Left renal cortex interstitium (tissue), 4 donors: ENCODE data around the gene HEPACAM. TPM values are rescaled to one million over a fixed set of nuclear protein-coding genes. Genes with fewer than 3 reads are reported as not detected.
A peak's percentile ranks its signal among the peaks of the same experiment; 100 is the strongest.

ENCODE experiments used
- DNase-seq, 4 donors: peaks; one replicate each; pipeline ENCODE4 v3.0.0-alpha.2; 2013; ENCODE audit warnings: low read depth in 4 of 4, low spot score in 2 of 4, missing footprints in 1 of 4
- polyA plus RNA-seq, 4 donors: library from polyadenylated mRNA; unstranded; fragments of 120-200 nt; gene quantifications; one replicate each; pipeline ENCODE4 v1.2.1, GENCODE V29; 2013; ENCODE audit not compliant: insufficient read length in 4 of 4

Gene HEPACAM
- polyA plus RNA-seq, 4 donors = 1.6 to 3.1 (median 2.5) TPM

DNA sequence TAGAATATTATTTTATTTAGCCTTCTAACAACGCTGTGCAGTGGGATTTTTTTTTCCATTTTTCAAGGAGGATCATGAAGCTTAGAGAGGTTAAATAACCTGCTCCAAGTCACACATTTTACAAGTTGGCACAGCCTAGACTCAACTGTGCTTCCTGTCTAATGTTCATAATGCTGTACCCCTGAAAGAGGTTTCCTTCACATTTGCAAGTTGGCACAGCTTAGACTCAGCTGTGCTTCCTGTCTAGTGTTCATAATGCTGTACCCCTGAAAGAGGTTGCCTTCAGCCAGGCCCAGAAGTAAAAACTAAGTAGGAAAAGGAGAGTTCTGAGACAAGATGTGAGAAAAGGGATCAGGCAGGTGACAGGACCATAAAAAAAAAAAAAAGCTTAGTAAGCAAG, 7.9 kb upstream of the HEPACAM start:
- no peak for DNase-seq

DNA sequence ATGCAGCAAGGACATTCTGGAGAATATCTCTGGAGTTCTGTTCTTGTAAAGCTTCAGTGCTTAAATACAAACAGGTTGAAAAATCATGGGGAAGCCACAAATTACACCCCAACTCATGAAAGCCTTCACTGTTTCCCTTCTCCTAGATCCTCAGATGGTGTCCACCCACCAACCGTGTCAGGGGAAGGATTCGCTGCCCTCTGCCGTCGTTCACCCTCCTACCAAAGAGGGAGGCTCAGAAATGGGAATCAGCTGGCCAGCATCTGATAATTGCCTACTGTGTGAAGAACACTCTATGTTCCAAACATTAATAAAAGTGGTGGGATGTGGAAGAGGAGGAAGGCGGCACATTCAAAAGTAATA, 7.4 kb upstream of the HEPACAM start:
- DNase-seq = no peak

DNA sequence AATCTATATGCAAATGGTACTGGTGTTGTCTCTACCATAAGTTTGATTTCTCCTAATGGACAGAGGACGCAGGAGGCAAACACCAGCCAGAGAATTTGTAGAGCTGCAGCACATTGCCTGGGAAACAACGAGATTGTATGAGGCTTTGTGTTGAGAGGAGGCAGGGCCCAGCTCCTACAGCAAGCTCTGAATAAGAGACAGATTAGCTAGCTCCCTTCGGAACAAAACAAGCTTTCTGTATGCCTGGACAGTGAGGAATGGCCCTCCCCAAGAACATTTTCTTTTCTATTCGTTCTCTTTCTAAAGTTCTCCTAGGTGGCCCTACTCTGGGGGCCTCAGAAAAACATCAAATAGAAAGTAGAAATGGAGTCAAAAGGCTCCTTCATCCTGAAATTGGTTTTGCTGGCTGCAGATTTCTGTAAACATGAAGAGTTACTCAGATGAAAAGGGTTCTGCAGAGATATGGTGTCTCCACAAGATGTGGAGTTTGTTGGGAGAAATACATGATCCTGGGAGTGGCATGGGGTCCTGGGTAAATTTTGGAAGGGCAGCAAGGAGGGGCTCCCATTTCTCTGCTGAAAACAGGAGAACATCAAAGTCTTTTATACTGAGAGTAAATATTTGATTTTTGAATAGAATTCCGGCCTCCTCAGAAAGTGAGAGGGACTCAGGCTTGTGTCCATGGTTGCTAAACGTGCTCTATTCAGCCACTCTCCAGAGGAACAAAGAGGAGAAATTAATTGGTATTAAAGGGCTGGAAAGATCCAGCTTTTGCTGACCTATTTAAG, 6.8 kb upstream of the HEPACAM start:
- DNase-seq = no peak

DNA sequence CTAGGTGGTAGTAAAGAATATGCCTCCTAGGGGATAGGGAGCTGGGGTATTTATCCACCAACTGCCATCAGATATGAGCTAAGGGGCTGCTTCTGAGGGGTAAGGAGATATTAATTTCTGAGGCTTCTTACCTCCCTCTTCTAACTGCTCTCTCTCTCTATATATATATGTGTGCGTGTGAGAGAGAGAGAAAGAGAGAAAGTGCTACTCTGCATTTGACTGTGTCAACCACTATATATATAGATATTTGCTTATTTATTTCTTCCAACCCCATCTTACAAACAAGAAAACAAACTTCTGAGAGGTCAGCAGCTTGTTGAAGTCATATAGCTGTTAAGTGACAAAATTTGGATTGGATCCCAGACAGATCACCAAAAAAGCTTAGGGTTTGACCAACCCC, 5.9 kb upstream of the HEPACAM start:
- no peak for DNase-seq

DNA sequence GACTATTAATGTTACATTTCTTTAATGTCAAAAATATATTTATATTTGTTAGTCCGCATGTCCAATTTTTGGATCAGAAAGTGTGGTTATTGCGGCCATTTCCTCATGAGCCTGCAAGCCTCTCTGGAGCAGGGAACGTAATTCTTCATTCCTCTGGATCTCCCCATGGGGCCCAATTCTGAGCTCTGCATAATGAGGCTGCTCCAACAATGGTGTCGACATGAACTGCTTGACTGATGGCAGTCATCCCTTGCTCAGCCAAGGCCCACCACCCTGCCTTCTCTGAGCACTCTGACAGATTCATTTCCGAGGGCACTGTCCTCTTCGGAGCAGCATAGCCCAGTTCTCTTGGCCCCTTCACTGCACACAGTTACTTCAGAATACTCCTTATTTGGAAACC, 3.1 kb upstream of the HEPACAM start:
- no peak for DNase-seq

DNA sequence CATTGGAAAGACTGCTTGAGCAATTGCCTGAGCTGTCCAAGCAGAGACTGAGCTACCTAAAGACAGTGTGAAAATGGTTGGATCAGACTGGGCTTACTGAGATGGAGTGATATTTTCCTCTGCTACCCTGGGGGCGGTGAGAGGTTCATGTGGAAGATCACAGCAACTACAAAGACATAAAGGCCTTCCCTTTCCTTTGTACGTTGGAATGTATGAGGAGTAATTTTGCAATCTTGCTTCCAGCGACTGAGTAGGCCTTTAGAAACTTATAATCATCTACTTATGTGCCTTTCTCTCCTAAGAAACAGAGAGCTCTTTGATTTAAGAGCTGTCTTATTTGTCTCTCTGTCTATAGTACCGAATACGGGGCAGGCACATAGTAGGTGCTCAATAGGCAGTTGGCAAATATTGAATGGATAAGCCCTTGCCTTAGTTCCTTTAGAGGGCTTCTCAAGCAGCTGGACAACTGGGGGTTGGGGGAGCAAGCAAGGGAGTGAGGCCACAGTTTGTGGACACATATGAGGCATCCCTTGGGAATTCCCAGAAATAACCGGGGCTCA, 2.4 kb upstream of the HEPACAM start:
- DNase-seq = no peak

DNA sequence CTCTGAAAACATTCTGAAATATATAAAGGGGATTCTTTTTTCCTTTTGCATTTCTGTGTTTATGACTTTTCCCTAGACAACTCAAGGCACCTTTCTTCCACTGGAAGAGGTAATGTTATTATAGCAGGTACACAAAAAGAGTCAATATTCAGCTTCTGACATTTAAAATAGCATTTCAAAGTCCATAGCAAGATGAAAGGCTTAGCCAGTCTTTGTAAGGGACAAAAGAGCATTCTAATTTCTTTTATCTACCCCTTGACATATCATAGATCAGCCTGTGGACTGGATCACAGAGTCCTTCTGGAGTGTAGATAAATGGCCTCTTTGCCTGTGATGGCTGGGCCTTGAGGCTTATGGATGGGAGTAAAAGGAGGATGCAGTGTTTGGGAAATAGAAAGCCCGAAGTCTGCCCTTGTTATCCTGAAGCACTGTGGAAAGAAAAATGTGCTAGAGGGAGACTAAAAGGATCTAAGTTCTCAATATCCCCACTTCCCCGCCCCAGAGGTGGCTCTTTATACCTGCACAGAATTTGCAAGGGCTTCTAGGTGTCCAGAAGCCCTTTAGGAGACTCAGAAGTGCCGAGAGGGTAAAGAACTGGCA, 1.6 kb upstream of the HEPACAM start:
- no peak for DNase-seq

DNA sequence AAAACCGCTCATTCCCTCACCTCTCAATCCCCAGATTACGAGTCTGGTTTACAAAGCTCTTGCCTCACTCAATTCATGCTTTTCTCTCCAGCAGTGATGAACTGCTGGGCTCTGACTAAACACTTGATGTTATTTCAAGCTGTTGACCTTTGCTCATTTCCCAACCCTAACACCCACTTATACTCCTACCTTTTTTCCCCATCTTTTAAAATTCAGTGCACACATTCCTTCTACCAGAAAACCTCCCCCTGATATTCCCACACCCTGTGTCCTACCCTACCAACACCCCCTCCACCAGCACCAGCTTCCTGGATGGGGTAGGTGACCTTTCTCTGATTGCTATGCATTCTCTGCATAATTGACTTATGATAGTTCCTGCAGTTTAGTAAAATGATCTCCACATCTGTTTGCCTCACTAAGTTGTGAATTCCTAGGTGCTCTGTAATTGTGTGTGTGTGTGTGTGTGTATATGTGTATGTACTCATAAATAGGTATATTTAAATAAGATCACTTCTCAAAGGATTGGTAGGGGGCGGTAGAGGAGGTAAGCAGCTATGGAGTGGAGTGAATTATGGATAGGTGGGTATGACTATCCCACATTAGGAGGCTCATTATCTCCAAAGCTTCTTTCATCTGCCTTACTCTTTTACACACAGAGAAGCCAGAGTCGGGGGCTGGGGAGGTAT, 842 bp downstream of the HEPACAM start:
- DNase-seq = no peak

DNA sequence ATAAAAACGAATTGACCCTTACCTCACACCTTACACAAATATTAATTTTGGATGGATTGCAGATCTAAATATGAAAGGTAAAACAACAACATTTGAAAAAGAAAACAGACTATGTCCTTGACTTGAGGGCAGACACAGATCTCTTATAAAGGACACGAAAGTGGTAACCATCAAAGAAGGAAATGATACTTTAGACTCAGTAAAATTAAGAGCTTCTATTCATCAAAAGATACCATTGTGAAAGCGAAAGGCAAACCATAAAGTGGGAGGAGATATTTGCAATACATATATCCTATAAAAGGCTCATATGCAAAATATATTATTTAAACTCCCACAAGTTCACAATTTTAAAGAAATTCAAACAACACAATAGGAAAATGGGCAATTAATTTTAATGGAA, 5.0 kb downstream of the HEPACAM start:
- DNase-seq = no peak

DNA sequence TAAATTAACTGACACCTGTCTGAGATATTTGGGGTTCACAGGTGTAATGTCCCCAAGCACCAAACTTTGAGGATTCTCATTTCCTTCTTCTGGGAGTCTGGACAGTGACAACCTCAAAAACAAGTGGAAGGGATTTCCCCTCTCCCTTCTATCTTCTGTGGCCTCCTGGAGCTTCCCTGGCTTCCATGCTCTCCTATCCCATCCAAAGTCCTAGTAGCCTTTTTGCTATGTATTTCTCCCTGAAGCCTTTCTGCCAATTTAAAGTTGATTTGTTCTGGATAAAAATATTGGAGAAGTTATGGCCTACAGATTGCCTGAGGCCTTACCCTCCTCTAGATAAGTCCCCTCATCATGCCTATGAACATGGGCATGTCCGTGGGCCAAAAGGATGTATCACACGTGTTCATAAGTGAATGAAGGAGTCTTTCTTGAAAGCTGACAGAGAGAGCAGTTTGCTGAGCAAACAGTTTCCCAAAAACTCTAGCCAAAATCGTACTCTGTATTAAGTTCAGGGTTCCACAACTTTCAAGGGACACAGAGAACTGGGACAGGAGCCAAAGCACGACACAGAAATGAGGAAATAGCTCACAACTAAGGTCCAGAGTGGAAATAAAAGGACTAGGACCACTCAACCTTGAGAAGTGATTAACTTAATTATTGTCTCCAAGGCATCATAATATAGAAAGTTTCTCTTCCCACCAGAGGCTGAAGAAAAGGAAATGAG, 6.7 kb downstream of the HEPACAM start:
- DNase-seq = no peak

DNA sequence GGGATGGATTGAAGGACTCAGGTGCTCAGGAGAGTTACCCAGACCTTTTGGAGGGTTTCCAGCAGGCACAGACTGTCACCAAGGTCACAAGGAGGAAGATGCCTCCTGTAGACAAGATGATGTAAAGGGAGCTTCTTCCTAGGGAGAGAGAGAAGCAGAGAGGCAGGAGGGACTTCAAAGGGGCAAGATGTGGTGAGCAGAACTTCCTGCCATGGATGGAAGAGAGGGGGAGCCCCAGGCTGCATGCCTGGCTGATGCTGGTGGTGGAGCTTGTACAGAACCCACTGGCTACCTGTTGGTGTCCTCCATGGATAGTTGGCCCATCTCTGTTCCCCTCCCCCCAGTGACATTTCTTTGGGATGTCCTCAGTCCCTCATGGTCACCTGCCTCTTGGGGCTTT, 12.6 kb downstream of the HEPACAM start:
- no peak for DNase-seq

DNA sequence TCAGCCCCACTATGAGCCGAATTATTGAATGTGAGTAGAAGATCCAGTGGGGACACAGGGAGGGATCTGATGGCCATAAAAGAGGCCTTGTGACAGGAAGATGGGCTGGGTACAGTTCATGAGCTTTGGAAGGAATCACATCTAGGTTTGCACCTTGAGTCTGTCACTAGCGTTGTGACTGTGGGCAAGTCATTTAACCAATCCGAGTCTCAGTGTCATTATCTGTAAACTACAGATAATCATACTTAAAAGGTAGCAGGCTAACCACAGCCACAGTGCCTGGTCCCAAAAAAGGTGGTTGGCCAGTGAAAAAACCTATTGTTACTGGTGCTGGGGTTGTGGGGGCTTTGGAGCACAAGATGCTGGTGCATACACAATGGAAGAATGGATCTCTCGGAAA, 13.0 kb downstream of the HEPACAM start:
- DNase-seq = no peak

DNA sequence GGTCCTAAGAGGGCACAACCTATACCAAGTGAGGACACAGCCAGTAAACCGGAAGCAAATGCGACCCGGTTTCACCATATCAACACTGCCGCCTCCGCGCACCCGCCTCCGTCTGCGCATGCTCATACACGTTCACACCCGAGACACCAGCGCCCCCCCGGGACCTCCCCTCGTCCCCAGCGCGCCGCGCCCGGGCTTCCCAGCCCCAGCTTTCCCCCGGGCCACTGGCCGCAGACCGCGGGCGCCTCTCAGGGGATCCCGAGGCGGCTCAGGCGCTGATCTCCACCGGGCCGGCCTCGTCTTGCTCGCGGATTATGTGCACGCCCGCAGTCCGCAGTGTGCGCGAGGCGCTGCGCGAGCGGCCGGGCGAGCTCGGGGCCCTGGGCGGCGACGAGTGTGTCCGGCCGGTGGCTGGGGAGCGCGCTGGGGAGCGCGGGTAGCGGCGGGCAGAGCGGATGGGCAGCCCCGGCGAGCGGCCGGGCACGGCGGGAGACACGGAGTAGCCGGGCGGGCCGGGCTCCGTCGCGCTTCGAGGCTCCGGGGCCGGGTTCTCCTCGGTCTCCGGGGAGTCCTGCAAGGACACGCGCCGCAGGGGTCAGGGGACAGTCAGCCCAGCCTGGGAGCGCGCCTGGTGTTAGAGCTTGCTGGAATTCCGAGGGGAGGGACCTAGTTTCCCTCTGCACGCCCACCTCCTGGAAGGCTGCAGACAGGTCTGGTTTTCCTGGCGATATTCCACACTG, 14.8 kb downstream of the HEPACAM start:
- peak; percentile 70 to 81 (median 77) for DNase-seq

DNA sequence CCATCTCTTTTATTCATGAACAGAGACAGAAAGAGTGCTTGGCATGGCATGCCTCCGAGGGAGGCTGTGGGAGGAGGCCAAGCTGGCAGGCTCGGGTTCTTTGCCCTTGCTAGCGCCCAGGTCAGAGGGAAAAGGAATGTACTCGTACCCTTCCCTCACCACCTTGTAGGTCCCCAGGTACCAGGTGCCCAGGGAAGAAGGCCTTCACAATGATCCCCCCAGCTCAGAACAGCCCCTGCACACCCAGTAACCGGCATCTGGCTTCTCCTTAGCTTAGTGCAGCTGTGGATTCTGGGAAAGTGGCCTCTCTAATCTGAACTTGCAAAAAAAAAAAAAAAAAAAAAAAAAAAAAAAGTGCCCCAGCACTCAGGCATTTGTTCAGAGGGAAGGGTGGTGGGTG, 15.5 kb downstream of the HEPACAM start:
- DNase-seq = no peak

DNA sequence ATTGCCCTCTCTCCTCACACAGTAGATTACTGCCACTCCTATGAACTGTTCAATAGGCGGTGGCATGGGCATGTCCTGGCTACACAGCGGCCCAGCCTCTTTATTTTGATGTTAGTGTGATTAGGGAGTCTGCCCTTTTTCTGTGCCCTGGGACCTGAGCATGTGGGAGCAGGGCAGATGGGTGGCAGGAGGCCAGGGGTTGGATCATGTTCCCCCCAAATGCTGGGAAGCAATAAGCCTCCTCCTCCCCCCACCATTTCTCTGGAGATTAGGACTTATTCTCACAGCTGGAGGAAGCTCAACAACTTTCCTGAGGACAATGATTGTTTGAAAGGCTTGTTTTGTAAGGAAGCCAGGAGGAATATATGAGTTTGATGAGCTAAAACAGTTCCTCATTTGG, 15.9 kb downstream of the HEPACAM start:
- no peak for DNase-seq

DNA sequence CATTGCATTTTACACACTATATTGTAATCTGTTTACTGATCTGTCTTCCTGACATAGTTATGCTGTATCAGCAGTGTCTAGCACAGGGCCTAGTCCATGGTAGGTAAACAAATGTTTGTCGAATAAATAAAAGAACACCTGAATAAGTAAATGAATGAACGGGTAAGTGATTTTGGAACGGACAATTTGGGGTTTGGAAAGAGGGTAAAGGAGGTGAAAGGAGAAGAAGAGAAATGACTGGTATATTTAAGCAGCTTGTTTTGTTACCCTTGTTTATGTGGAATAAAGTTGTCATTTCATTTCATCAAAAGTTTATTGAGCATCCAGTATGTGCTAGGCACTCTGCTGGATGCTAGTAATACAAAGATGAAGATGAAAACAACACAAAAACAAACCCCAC, 16.9 kb downstream of the HEPACAM start, which contains the start of gene HEPN1:
Gene HEPN1 (plus strand): TSS at position 301 of the 400 bp plus-strand sequence.
- no peak for DNase-seq

DNA sequence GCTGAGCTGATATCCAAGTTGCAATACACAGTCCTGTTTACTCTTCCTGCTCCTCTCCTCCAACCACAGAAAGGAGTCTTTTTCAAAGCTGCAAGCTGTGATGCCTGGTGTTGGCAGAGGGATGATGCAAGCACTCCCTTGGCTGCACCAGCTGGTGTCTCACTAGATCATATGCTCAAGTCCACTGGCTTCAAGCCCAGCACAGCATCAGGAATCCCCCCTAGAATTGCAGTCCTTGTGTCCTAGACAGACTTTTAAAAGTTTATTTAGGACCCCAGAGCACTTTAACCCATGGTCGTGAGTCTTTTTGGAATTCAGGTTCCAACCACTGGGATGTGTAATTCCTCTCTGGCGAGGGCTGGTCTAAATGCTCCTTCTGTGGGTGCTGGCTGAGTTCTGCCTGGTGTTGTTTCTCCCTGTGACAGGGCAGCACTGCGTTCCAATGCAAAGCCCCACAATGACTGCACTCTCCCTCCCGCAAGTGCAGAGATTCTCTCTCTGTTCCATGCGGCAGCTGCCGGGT, 18.7 kb downstream of the HEPACAM start:
- DNase-seq = no peak

DNA sequence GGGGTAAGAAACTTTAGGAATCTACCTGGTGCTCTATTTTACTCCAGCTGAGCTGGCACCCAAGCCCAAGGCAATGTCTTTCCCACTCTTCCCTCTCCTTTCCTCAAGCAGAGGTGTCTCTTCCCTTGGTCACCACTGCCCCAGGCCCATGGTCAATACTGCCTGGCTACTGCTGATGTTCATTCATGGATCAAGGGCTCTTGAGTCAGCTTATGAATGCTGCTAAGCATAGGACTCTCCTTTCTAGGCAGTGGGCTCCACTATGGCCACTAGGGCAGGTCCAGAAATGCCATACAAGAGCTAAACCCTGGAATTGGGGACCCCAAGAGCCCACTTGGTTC, 19.5 kb downstream of the HEPACAM start:
- DNase-seq = no peak

DNA sequence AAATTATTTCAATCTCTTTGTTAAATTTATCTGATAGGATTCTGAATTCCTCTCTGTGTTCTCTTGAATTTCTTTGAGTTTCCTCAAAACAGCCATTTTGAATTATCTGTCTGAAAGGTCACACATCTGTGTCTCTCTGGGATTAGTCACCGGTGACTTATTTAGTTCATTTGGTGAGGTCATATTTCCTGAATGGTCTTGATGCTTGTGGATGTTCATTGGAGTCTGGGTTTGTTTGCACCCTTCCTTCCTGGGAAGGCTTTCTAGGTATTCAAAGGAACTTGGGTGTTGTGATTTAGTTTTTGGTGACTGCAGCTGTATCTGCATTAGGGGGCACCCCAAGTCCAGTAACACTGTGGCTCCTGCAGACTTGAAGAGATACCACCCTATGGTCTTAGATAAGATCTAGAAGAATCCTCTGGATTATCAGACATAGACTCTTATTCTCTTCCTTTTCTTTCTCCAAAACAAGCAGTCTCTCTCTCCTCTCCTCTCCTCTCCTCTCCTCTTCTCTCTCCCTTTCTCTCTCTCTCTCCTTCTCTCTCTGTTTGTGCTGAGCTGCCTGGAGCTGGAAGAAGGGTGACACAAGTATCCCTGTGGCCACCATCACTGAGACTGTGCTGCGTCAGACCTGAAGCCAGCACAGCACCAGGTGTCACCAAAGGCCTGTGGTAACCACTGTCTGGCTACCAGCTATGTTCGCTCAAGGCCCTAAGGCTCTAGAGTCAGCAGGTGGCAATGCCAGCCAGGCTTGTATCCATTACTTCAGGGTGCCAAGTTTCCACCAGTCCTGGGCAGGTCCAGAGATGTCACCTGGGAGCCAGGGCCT, 20.1 kb downstream of the HEPACAM start:
- no peak for DNase-seq
